ENCODE data around the gene MED13L. TPM values are rescaled to one million over a fixed set of nuclear protein-coding genes. Genes with fewer than 3 reads are reported as not detected.
A peak's percentile ranks its signal among the peaks of the same experiment; 100 is the strongest.

Gene MED13L
- total RNA-seq, 1 experiment from 2014 or later: 89.0 TPM

DNA sequence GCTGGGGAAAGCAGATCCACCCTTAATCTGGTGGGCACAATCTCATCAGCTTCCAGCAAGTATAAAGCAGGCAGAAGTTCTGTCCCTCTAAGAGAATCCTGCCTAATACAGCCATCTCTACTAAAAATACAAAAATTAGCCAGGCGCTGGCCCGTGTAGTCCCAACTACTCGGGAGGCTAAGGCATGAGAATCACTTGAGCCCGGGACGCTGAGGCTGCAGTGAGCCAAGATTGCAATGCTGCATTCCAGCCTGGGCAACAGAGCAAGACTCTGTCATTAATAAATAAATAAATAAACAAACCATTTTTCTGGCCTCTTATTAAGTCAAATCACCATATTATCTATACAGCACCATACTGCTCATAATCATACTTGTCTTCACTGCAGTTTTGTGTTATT is 111.2 kb downstream of the MED13L start:
- CTCF ChIA-PET: no interaction called here
- Mint-ChIP-seq H3K27ac (ENCODE audit: unreplicated experiment) (no peak overlapping the region), H3K4me1 (ENCODE audit: low read depth, unreplicated experiment) (peaks cover 34% of the 10 kb centered on the region)

DNA sequence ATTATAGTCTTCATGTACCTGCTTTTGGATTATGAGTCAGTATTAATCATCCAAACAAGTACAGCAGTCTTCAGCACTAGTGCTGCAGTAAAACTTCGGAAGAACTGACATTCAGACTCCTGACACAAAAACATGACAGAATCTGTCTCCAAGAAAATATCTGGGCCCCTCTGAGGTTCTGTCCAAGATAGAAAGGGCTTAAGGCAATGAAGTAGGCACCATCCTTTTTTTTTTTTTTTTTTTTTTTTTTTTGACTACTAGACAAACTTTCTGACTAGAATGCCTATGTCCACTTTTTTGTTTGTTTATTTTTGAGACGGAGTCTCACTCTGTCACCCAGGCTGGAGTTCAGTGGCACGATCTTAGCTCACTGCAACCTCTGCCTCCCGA is 112.5 kb downstream of the MED13L start:
- CTCF ChIA-PET: interaction anchor here (0.6 to 1.0 kb wide), 3 partner anchors 22 to 466 kb away, joined by 4 to 7 read pairs (median 6); no protein-coding TSS in a partner anchor
- Mint-ChIP-seq H3K4me1 (ENCODE audit: low read depth, unreplicated experiment) (peaks cover 30% of the 10 kb centered on the region), H3K4me3 (ENCODE audit: low read depth, unreplicated experiment) (peak overlapping the region; percentile 31), H3K36me3 (ENCODE audit: insufficient read depth, unreplicated experiment) (no peaks in the 10 kb centered on the region), H3K9me3 (ENCODE audit: low read depth, unreplicated experiment) (no peaks in the 10 kb centered on the region), H3K27ac (ENCODE audit: unreplicated experiment) (peak overlapping the region; percentile 67), H3K27me3 (ENCODE audit: unreplicated experiment) (no peaks in the 10 kb centered on the region)
- intact Hi-C loops (cut with micrococcal nuclease; ENCODE audit: unreplicated experiment): no loop called here
- no TSS peak for BruUV-seq (replicated peaks)
- TF ChIP-seq, protein P1, sequence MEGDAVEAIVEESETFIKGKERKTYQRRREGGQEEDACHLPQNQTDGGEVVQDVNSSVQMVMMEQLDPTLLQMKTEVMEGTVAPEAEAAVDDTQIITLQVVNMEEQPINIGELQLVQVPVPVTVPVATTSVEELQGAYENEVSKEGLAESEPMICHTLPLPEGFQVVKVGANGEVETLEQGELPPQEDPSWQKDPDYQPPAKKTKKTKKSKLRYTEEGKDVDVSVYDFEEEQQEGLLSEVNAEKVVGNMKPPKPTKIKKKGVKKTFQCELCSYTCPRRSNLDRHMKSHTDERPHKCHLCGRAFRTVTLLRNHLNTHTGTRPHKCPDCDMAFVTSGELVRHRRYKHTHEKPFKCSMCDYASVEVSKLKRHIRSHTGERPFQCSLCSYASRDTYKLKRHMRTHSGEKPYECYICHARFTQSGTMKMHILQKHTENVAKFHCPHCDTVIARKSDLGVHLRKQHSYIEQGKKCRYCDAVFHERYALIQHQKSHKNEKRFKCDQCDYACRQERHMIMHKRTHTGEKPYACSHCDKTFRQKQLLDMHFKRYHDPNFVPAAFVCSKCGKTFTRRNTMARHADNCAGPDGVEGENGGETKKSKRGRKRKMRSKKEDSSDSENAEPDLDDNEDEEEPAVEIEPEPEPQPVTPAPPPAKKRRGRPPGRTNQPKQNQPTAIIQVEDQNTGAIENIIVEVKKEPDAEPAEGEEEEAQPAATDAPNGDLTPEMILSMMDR (IDR thresholded peaks at IDR 0.05; ENCODE audit: unreplicated experiment): no peak
- no peak for DNase-seq

More for the DNA sequence above, 111.2 kb downstream of the MED13L start:
- intact Hi-C loops (cut with micrococcal nuclease; ENCODE audit: unreplicated experiment): no loop called here
- Mint-ChIP-seq H3K27me3 (ENCODE audit: unreplicated experiment) (no peaks in the 10 kb centered on the region), H3K36me3 (ENCODE audit: insufficient read depth, unreplicated experiment) (no peaks in the 10 kb centered on the region), H3K4me3 (ENCODE audit: low read depth, unreplicated experiment) (no peak overlapping the region), H3K9me3 (ENCODE audit: low read depth, unreplicated experiment) (no peaks in the 10 kb centered on the region)
- no peak for DNase-seq
- TF ChIP-seq, protein P1 (IDR thresholded peaks at IDR 0.05; ENCODE audit: unreplicated experiment): no peak
- BruUV-seq (replicated peaks): no TSS peak

DNA sequence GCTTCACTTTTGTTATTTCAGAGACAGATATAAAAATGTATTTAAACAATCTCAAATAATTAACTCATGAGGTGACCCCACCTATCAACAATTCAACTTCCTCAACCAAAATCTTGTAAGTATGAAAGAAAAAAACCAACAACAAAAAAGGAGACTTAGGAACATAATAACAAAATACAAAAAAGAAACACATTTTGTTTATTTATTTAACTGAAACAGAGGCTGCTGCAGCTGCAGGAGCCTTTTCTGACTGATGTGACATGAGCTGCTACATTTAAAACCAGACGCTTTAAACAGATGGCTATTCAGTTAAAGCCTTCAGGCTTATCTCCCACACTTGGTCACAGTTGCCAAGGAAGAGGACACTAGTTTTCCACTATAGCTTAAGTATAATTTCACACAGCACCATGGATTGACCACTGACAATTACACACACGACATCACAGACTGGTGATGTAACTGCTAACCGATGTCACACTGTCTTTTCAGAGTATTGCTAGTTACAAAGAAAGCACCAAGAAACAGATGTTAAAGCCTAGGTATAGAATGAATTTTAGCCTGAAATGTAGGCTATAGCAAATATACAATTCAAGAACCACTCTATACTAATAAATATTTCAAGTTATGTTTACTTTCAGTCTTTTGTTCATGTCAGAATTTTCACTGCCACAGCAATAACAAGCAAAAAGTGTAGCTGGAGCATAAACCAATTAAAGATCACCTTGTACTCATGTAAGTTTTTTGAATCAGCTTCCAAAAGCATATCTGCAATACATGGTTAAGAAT is 113.0 kb downstream of the MED13L start:
- Mint-ChIP-seq H3K9me3 (ENCODE audit: low read depth, unreplicated experiment) (no peaks in the 10 kb centered on the region), H3K27ac (ENCODE audit: unreplicated experiment) (peak overlapping the region; percentile 67), H3K4me3 (ENCODE audit: low read depth, unreplicated experiment) (peak overlapping the region; percentile 31), H3K36me3 (ENCODE audit: insufficient read depth, unreplicated experiment) (no peaks in the 10 kb centered on the region), H3K27me3 (ENCODE audit: unreplicated experiment) (no peaks in the 10 kb centered on the region), H3K4me1 (ENCODE audit: low read depth, unreplicated experiment) (peaks cover 30% of the 10 kb centered on the region)
- TF ChIP-seq, protein P1 (IDR thresholded peaks at IDR 0.05; ENCODE audit: unreplicated experiment): no peak
- intact Hi-C loops (cut with micrococcal nuclease; ENCODE audit: unreplicated experiment): no loop called here
- no TSS peak for BruUV-seq (replicated peaks)
- DNase-seq: no peak
- CTCF ChIA-PET: interaction anchor here (0.6 to 1.1 kb wide), 4 partner anchors 15 to 467 kb away, joined by 4 to 6 read pairs (median 4); no protein-coding TSS in a partner anchor

DNA sequence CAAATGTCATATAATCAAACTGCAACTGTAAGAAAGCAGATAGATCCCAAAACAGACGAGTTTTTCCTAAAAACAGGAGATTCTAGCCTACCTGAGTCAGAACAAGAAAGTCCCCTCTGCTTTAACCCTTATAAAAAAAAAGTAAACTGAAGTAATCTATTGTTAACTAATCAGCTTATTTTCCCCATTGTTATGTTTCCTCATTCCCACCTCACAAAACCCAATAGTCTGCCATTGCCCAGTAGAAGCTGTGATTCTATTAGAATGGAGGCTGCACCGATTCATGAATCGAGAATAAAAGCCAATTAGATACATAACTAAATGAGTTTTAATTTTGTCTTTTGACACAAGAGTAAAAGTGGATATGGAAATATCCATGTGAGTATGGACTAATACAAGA is 115.4 kb downstream of the MED13L start:
- no TSS peak for BruUV-seq (replicated peaks)
- CTCF ChIA-PET: no interaction called here
- DNase-seq: no peak
- Mint-ChIP-seq H3K36me3 (ENCODE audit: insufficient read depth, unreplicated experiment) (no peaks in the 10 kb centered on the region), H3K27ac (ENCODE audit: unreplicated experiment) (no peak overlapping the region), H3K9me3 (ENCODE audit: low read depth, unreplicated experiment) (no peaks in the 10 kb centered on the region), H3K4me1 (ENCODE audit: low read depth, unreplicated experiment) (peaks cover 30% of the 10 kb centered on the region), H3K27me3 (ENCODE audit: unreplicated experiment) (no peaks in the 10 kb centered on the region), H3K4me3 (ENCODE audit: low read depth, unreplicated experiment) (no peak overlapping the region)
- TF ChIP-seq, protein P1 (IDR thresholded peaks at IDR 0.05; ENCODE audit: unreplicated experiment): no peak
- intact Hi-C loops (cut with micrococcal nuclease; ENCODE audit: unreplicated experiment): no loop called here
